ENCODE data around the gene EPM2A. TPM values are rescaled to one million over a fixed set of nuclear protein-coding genes. Genes with fewer than 3 reads are reported as not detected.

EPM2A gene
- total and polyA plus RNA-seq, 2 of the 4 experiments (the other 2 are of a cell fraction) = 2.1 to 4.5 TPM

DNA sequence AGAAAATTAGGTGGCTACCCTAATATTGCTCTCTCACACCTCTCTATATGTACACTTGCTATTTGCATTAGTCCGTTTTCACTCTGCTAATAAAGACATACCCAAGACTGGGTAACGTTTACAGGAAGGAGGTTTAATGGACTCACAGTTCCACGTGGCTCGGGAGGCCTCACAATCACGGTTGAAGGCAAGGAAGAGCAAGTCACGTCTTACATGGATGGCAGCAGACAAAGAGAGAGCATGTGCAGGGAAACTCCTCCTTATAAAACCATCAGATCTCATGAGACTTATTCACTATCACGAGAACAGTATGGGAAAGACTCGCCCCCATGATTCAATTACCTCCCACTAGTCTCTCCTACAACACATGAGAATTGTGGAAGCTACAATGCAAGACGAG lies 53.4 kb downstream of the EPM2A start:
- Histone ChIP-seq H3K9me3 (ENCODE audit: control insufficient read depth, insufficient read depth, low read length) (no peaks in the 10 kb centered on the region), H3K23ac (ENCODE audit: low read depth, low read length) (no peak overlapping the region), H4K8ac (ENCODE audit: low read depth in 2 of 2, low read length in 2 of 2) (no peak overlapping the region), H3K4me3 (ENCODE audit: insufficient read depth, low read depth, low read length) (no peak overlapping the region), H2BK20ac (ENCODE audit: low read depth, low read length) (no peak overlapping the region), H3K14ac (replicated peaks; ENCODE audit: low read depth, low read length) (no peak overlapping the region), H3K36me3 (ENCODE audit: control insufficient read depth, insufficient read depth, low read length) (0 out of 2 replicates have a peak, but pooled peaks cover 1% of the 10 kb centered on the region), H2BK15ac (ENCODE audit: low read depth, low read length) (no peak overlapping the region), H3K4me2 (ENCODE audit: low read depth, low read length) (no peak overlapping the region), H3K79me1 (ENCODE audit: low read depth in 1 of 2, low read length in 2 of 2) (no peaks in the 10 kb centered on the region), H3K27me3 (ENCODE audit: control insufficient read depth, insufficient read depth, low read length) (no peaks in the 10 kb centered on the region), H2AFZ (replicated peaks; ENCODE audit: low read length, poor library complexity) (no peak overlapping the region), H3K9me1 (ENCODE audit: insufficient read depth, low read length) (no peaks in the 10 kb centered on the region), H3K27ac (ENCODE audit: insufficient read depth, low read length) (no peak overlapping the region), H4K91ac (ENCODE audit: insufficient read depth, low read depth, low read length) (no peak overlapping the region), H2AK5ac (ENCODE audit: low read depth, low read length) (no peak overlapping the region), H2BK5ac (ENCODE audit: low read depth, low read length, poor library complexity, severe bottlenecking) (no peak overlapping the region), H4K20me1 (ENCODE audit: insufficient read depth, low read length) (no peaks in the 10 kb centered on the region), H3K9ac (ENCODE audit: low read depth, low read length) (no peak overlapping the region), H3K18ac (ENCODE audit: low read depth, low read length) (no peak overlapping the region), H3K56ac (ENCODE audit: extremely low read depth, insufficient read depth, low read length) (no peak overlapping the region), H2AK9ac (replicated peaks; ENCODE audit: low read depth, low read length, poor library complexity) (no peak overlapping the region), H2BK120ac (ENCODE audit: low read depth, low read length) (no peak overlapping the region), H3K4me1 (ENCODE audit: control insufficient read depth, insufficient read depth, low read length) (no peaks in the 10 kb centered on the region), H4K5ac (ENCODE audit: low read depth, low read length) (no peak overlapping the region), H3K4ac (ENCODE audit: low read depth, low read length) (no peak overlapping the region)
- no TSS peak for BruUV-seq (replicated peaks)
- DNase-seq (no peak), ATAC-seq (ENCODE audit: low read depth) (no peak)
- 89% methylated on average over 3 of the region's 9 CpGs; no CpG with 5 or more reads in 1 of the 2 experiments for WGBS, 2 experiments (ENCODE audit: extremely low coverage in 2 of 2, insufficient read length in 1 of 2)
- intact Hi-C loops (cut with micrococcal nuclease) (no loop called here), dilution Hi-C loops (cut with HindIII; ENCODE audit: low sequenced_read_pairs, unreplicated experiment) (no loop called here), in situ Hi-C loops (cut with MboI; ENCODE audit: low sequenced_read_pairs) (no loop called here)
- ChIA-PET CTCF (no interaction called here), POLR2A (ENCODE audit: unreplicated experiment) (no interaction called here)
- TF ChIP-seq RCOR1 (IDR thresholded peaks at IDR 0.05; ENCODE audit: insufficient replicate concordance, low read length) = no peak
- no peak for TF ChIP-seq CHD1 (IDR thresholded peaks at IDR 0.05; ENCODE audit: low read depth, low read length)
- TF ChIP-seq MXI1 (IDR thresholded peaks at IDR 0.05; ENCODE audit: borderline replicate concordance, low read depth, low read length) = no peak
- no peak for TF ChIP-seq POLR2A (IDR thresholded peaks at IDR 0.05; ENCODE audit: low read depth, low read length)
- TF ChIP-seq RAD21 (IDR thresholded peaks at IDR 0.05; ENCODE audit: low read length) = no peak
- TF ChIP-seq, protein P1, sequence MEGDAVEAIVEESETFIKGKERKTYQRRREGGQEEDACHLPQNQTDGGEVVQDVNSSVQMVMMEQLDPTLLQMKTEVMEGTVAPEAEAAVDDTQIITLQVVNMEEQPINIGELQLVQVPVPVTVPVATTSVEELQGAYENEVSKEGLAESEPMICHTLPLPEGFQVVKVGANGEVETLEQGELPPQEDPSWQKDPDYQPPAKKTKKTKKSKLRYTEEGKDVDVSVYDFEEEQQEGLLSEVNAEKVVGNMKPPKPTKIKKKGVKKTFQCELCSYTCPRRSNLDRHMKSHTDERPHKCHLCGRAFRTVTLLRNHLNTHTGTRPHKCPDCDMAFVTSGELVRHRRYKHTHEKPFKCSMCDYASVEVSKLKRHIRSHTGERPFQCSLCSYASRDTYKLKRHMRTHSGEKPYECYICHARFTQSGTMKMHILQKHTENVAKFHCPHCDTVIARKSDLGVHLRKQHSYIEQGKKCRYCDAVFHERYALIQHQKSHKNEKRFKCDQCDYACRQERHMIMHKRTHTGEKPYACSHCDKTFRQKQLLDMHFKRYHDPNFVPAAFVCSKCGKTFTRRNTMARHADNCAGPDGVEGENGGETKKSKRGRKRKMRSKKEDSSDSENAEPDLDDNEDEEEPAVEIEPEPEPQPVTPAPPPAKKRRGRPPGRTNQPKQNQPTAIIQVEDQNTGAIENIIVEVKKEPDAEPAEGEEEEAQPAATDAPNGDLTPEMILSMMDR (conservative IDR thresholded peaks at IDR 0.05; ENCODE audit: low read depth, low read length) = no peak
- no peak for TF ChIP-seq BHLHE40 (IDR thresholded peaks at IDR 0.05; ENCODE audit: low read depth, low read length)
- no peak for TF ChIP-seq MAFK (IDR thresholded peaks at IDR 0.05; ENCODE audit: low read depth, low read length)
- no peak for TF ChIP-seq NFE2L2 (IDR thresholded peaks at IDR 0.05; ENCODE audit: low read depth, low read length)
- TF ChIP-seq RFX5 (IDR thresholded peaks at IDR 0.05; ENCODE audit: low read depth, low read length) = no peak
- TF ChIP-seq SMC3 (IDR thresholded peaks at IDR 0.05; ENCODE audit: low read depth, low read length) = no peak
- TF ChIP-seq CEBPB (IDR thresholded peaks at IDR 0.05; ENCODE audit: low read depth, low read length) = no peak
- TF ChIP-seq, protein P2, sequence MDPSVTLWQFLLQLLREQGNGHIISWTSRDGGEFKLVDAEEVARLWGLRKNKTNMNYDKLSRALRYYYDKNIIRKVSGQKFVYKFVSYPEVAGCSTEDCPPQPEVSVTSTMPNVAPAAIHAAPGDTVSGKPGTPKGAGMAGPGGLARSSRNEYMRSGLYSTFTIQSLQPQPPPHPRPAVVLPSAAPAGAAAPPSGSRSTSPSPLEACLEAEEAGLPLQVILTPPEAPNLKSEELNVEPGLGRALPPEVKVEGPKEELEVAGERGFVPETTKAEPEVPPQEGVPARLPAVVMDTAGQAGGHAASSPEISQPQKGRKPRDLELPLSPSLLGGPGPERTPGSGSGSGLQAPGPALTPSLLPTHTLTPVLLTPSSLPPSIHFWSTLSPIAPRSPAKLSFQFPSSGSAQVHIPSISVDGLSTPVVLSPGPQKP (IDR thresholded peaks at IDR 0.05; ENCODE audit: borderline replicate concordance, low read depth, low read length) = no peak
- TF ChIP-seq, protein P3, sequence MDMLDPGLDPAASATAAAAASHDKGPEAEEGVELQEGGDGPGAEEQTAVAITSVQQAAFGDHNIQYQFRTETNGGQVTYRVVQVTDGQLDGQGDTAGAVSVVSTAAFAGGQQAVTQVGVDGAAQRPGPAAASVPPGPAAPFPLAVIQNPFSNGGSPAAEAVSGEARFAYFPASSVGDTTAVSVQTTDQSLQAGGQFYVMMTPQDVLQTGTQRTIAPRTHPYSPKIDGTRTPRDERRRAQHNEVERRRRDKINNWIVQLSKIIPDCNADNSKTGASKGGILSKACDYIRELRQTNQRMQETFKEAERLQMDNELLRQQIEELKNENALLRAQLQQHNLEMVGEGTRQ (IDR thresholded peaks at IDR 0.05; ENCODE audit: low read depth, low read length) = no peak
- no peak for TF ChIP-seq FOS (IDR thresholded peaks at IDR 0.05; ENCODE audit: low read depth, low read length)
- TF ChIP-seq MAZ (IDR thresholded peaks at IDR 0.05; ENCODE audit: borderline replicate concordance, low read depth, low read length) = no peak
